NCI-H526 treated with DMSO at 0.1 percent for 48 hours (cell line): ENCODE measurements around the gene ZC3H11A.
"Not testable (repeated sequence)": the region's sequence is repeated elsewhere in the genome, so short reads cannot be mapped to it uniquely, and the experiment has no call there.

Experiments used
- DNase-seq: peaks from one replicate; lab custom pipeline; 2025; lab: John Stamatoyannopoulos, UW

Gene ZC3H11A

GRCh38 chr1:203781962-203782361 lies 13.5 kb upstream of the ZC3H11A start:
- no peak for DNase-seq

GRCh38 chr1:203789966-203790365 lies 5.5 kb upstream of the ZC3H11A start:
- DNase-seq: no peak

GRCh38 chr1:203791498-203791897 lies 3.9 kb upstream of the ZC3H11A start:
- DNase-seq: no peak

GRCh38 chr1:203792486-203792885 lies 2.9 kb upstream of the ZC3H11A start:
- DNase-seq: no peak

- DNase-seq: not testable (repeated sequence)
Measured at GRCh38 chr1:203793561-203793960, 1.9 kb upstream of the ZC3H11A start.

GRCh38 chr1:203794764-203795440 lies 521 bp upstream of the ZC3H11A start:
- no peak for DNase-seq

- no peak for DNase-seq
Measured at GRCh38 chr1:203796236-203796605, 798 bp downstream of the ZC3H11A start.

- no peak for DNase-seq
Measured at GRCh38 chr1:203797216-203797615, 1.8 kb downstream of the ZC3H11A start.

- DNase-seq: no peak
Measured at GRCh38 chr1:203797948-203798655, 2.7 kb downstream of the ZC3H11A start.

GRCh38 chr1:203799157-203799556 lies 3.7 kb downstream of the ZC3H11A start:
- no peak for DNase-seq

- no peak for DNase-seq
Measured at GRCh38 chr1:203799971-203800370, 4.5 kb downstream of the ZC3H11A start.

- no peak for DNase-seq
Measured at GRCh38 chr1:203805689-203806088, 10.3 kb downstream of the ZC3H11A start.

GRCh38 chr1:203807196-203807595 lies 11.8 kb downstream of the ZC3H11A start:
- DNase-seq: no peak

GRCh38 chr1:203813581-203814341 lies 18.3 kb downstream of the ZC3H11A start:
- DNase-seq: no peak

- no peak for DNase-seq
Measured at GRCh38 chr1:203818399-203818798, 23.0 kb downstream of the ZC3H11A start.

- DNase-seq: no peak
Measured at GRCh38 chr1:203823306-203823705, 27.9 kb downstream of the ZC3H11A start.

- no peak for DNase-seq
Measured at GRCh38 chr1:203826175-203826574, 30.8 kb downstream of the ZC3H11A start.

GRCh38 chr1:203828002-203828401 lies 32.6 kb downstream of the ZC3H11A start:
- no peak for DNase-seq

GRCh38 chr1:203828503-203828902 lies 33.1 kb downstream of the ZC3H11A start:
- DNase-seq: no peak

- DNase-seq: not testable (repeated sequence)
Measured at GRCh38 chr1:203829247-203829646, 33.8 kb downstream of the ZC3H11A start.

GRCh38 chr1:203835476-203835875 lies 40.1 kb downstream of the ZC3H11A start:
- no peak for DNase-seq

GRCh38 chr1:203839081-203839480 lies 43.7 kb downstream of the ZC3H11A start:
- DNase-seq: no peak

- no peak for DNase-seq
Measured at GRCh38 chr1:203840208-203840808, 44.9 kb downstream of the ZC3H11A start.
